Body of pancreas (tissue), 4 donors: ENCODE data around the gene EHBP1.
"Not testable (repeated sequence)": the region's sequence is repeated elsewhere in the genome, so short reads cannot be mapped to it uniquely, and the experiment has no call there.

Source experiments
- POLR2A ChIP-seq, 3 donors: fragments of 450-650 bp; IDR thresholded peaks; one replicate each; pipeline ENCODE4 v1.6.1; 2016; ENCODE audit warnings: antibody characterized with exemption in 3 of 3, mild to moderate bottlenecking in 2 of 3
- TF ChIP-seq, protein P1 (sequence below), 7 experiments: fragments of 450-650 bp in 4 of 7; fragments of 200-600 bp in 3 of 7; sonication (generic) in 3 of 7; IDR thresholded peaks; one replicate each; pipeline ENCODE4 v1.5.1; 2016 to 2019; ENCODE audit warnings: antibody characterized with exemption in 7 of 7

DNA sequence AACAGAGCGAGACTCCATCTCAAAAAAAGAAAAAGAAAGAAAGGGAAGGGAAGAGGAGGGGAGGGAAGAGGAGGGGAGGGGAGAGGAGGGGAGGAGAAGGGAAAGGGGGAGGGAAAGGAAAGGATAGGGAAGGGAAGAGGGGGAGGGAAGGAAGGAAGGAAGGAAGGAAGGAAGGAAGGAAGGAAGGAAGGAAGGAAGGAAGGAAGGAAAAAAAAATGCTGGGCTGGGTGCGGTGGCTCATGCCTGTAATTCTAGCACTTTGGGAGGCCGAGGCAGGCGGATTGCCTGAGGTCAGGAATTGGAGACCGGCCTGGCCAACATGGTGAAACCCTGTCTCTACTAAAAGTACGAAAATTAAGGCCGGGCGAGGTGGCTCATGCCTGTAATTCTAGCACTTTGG is 314.2 kb downstream of the EHBP1 start:
- TF ChIP-seq POLR2A (IDR thresholded peaks at IDR 0.05) = not testable (repeated sequence)
- TF ChIP-seq, protein P1, sequence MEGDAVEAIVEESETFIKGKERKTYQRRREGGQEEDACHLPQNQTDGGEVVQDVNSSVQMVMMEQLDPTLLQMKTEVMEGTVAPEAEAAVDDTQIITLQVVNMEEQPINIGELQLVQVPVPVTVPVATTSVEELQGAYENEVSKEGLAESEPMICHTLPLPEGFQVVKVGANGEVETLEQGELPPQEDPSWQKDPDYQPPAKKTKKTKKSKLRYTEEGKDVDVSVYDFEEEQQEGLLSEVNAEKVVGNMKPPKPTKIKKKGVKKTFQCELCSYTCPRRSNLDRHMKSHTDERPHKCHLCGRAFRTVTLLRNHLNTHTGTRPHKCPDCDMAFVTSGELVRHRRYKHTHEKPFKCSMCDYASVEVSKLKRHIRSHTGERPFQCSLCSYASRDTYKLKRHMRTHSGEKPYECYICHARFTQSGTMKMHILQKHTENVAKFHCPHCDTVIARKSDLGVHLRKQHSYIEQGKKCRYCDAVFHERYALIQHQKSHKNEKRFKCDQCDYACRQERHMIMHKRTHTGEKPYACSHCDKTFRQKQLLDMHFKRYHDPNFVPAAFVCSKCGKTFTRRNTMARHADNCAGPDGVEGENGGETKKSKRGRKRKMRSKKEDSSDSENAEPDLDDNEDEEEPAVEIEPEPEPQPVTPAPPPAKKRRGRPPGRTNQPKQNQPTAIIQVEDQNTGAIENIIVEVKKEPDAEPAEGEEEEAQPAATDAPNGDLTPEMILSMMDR (IDR thresholded peaks at IDR 0.05) = not testable (repeated sequence)
